Glutamatergic neuron (in vitro differentiated cells): ENCODE measurements around the gene RIPOR3. TPM values are rescaled to one million over a fixed set of nuclear protein-coding genes. Genes with fewer than 3 reads are reported as not detected.
"Not testable (repeated sequence)": the region's sequence is repeated elsewhere in the genome, so short reads cannot be mapped to it uniquely, and the experiment has no call there.

ENCODE experiments used
- DNase-seq: peaks from one replicate; pipeline ENCODE4 v3.0.0; 2022
- H3K27ac Mint-ChIP-seq: one replicate; pipeline ENCODE4 v1.8.0; 2020; ENCODE audit warnings: mild to moderate bottlenecking, mixed read lengths, inconsistent platforms; ENCODE audit not compliant: unreplicated experiment
- H3K27me3 Mint-ChIP-seq: one replicate; pipeline ENCODE4 v1.8.0; 2020; ENCODE audit warnings: mild to moderate bottlenecking, moderate library complexity, mixed read lengths, inconsistent platforms; ENCODE audit not compliant: unreplicated experiment
- H3K36me3 Mint-ChIP-seq: one replicate; pipeline ENCODE4 v1.8.0; 2020; ENCODE audit warnings: mild to moderate bottlenecking, mixed read lengths, inconsistent platforms; ENCODE audit not compliant: unreplicated experiment
- H3K4me1 Mint-ChIP-seq: one replicate; pipeline ENCODE4 v1.8.0; 2020; ENCODE audit warnings: mild to moderate bottlenecking, low read depth, mixed read lengths, inconsistent platforms; ENCODE audit not compliant: unreplicated experiment
- H3K4me3 Mint-ChIP-seq: one replicate; pipeline ENCODE4 v1.8.0; 2020; ENCODE audit warnings: mild to moderate bottlenecking, mixed read lengths, inconsistent platforms; ENCODE audit not compliant: unreplicated experiment
- H3K9me3 Mint-ChIP-seq: one replicate; pipeline ENCODE4 v1.8.0; 2020; ENCODE audit warnings: mild to moderate bottlenecking, moderate library complexity, mixed read lengths, inconsistent platforms; ENCODE audit not compliant: unreplicated experiment
- total RNA-seq: library from RNA; stranded (reverse); fragmentation: NEBNext Ultra II Directional; extraction: Animal tissue kit (Norgen Biotek cat#: 25700); gene quantifications from one replicate; pipeline ENCODE4 v1.2.1, GENCODE V29; 2021; ENCODE audit not compliant: unreplicated experiment
- TF ChIP-seq, protein P1 (sequence below): fragments of 200-600 bp; sonication (generic); IDR thresholded peaks from one replicate; pipeline ENCODE4 v1.5.0; 2021; ENCODE audit not compliant: partially characterized antibody, unreplicated experiment

The RIPOR3 gene
- total RNA-seq, 1 donor from 2014 or later, result not detected

DNA sequence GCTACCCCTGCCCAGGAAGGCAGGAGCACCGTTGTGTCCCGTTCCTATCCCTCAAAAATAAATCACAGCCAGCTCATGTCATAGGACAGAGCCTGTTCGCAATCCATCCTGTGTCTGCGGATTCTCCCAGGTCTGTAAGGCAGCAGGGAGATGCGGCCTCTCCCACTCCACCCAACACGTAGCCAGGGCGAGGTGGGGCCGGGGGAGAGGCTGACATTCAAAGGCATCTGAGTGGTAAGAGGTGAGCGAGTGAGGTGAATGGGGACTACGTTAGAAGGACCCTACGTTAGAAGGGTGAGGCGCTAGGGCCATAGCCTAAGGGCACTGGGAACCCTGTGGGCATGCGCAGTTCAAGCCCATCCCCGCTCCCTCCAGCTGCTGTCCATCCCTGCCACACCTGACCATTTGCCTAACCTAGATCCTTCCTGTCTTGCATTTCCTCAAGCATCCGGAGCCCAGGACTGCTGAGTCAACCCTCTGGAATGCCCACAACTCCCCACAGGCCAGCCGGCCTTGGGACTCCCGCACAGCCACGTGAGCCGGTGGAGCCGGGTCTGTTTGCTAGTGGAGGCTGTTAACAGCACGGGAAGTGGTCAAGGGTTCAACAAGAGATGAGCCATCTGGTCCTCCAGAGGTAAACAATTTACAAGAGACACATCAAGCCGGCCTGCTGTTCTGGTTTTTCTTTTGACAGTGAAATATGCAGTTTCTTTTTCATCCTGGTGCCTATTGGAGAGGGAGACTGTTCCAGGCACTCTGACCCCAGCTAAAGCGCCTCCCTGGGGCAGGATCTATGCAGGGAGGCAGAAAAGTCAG is 45.9 kb downstream of the RIPOR3 start:
- H3K4me1 Mint-ChIP-seq, result peaks cover 5% of the 10 kb centered on the region
- H3K4me3 Mint-ChIP-seq, result peak overlapping the region; percentile 25
- DNase-seq, result peak; percentile 69
- TF ChIP-seq, protein P1, sequence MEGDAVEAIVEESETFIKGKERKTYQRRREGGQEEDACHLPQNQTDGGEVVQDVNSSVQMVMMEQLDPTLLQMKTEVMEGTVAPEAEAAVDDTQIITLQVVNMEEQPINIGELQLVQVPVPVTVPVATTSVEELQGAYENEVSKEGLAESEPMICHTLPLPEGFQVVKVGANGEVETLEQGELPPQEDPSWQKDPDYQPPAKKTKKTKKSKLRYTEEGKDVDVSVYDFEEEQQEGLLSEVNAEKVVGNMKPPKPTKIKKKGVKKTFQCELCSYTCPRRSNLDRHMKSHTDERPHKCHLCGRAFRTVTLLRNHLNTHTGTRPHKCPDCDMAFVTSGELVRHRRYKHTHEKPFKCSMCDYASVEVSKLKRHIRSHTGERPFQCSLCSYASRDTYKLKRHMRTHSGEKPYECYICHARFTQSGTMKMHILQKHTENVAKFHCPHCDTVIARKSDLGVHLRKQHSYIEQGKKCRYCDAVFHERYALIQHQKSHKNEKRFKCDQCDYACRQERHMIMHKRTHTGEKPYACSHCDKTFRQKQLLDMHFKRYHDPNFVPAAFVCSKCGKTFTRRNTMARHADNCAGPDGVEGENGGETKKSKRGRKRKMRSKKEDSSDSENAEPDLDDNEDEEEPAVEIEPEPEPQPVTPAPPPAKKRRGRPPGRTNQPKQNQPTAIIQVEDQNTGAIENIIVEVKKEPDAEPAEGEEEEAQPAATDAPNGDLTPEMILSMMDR, result no peak
- H3K9me3 Mint-ChIP-seq, result peaks cover 4% of the 10 kb centered on the region
- H3K27me3 Mint-ChIP-seq, result peaks cover 4% of the 10 kb centered on the region
- H3K36me3 Mint-ChIP-seq, result peaks cover 4% of the 10 kb centered on the region
- peak overlapping the region; percentile 28 for H3K27ac Mint-ChIP-seq

DNA sequence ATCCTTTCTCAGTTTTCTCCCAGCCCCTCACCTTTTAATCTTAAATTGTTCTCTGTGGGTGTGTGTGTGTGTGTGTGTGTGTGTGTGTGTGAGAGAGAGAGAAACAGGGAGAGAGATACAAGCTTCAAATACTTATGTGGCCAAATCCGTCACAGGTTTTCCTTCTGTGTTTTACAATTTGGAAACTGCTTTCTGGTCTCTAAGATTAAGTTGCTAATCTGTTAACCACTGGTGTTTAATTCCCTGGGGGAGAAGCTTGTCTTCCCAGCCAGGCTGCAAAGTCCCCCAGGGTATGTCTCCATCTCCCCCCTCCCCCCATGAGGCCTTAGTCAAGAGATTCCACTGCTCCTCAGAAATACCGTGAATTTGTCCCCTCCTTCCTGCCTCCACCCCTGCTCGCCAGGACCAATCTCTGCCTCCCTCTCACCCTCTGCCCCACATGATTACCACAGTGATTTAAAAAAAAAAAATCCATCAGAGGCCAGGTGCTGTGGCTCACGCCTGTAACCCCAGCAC is 49.0 kb downstream of the RIPOR3 start:
- DNase-seq, result no peak
- TF ChIP-seq, protein P1, result no peak
- Mint-ChIP-seq H3K27ac (no peak overlapping the region), H3K4me1 (peaks cover 5% of the 10 kb centered on the region), H3K9me3 (peaks cover 3% of the 10 kb centered on the region), H3K27me3 (peaks cover 5% of the 10 kb centered on the region), H3K36me3 (no peaks in the 10 kb centered on the region), H3K4me3 (no peak overlapping the region)

DNA sequence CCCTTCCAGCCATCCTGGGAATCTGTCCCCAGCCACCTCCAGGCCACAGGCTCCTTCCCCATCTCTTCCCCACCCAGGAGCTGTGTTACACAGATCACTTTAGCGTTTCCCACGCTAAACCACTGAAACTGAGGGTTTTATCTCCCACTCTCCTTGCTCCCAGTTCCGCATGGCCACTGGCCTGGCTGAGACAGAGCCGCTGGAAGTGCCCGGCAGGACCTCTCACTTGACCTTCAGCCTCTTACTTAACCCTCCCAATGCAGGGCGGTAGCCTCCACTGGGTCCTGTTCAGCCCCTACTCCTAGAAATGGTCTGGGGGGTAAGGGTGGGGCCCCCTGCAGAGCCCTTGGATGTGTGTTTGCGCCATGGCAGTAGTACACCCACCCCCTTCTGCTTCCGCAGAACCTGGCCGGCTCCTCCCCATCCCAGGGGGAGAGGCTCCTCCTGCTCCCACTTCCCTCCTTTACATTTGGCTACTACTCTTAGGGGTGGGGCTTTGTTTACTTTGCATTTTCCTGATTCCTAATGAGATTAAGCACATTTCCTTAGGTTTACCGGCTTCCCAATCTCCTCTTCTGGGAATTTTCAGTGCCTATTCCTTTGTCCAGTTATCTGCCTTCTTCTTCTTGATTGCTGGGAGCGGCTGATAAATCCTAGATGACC is 49.6 kb downstream of the RIPOR3 start:
- not testable (repeated sequence) for H3K27ac Mint-ChIP-seq, H3K36me3 Mint-ChIP-seq, H3K4me1 Mint-ChIP-seq, H3K27me3 Mint-ChIP-seq, DNase-seq, H3K9me3 Mint-ChIP-seq, H3K4me3 Mint-ChIP-seq

DNA sequence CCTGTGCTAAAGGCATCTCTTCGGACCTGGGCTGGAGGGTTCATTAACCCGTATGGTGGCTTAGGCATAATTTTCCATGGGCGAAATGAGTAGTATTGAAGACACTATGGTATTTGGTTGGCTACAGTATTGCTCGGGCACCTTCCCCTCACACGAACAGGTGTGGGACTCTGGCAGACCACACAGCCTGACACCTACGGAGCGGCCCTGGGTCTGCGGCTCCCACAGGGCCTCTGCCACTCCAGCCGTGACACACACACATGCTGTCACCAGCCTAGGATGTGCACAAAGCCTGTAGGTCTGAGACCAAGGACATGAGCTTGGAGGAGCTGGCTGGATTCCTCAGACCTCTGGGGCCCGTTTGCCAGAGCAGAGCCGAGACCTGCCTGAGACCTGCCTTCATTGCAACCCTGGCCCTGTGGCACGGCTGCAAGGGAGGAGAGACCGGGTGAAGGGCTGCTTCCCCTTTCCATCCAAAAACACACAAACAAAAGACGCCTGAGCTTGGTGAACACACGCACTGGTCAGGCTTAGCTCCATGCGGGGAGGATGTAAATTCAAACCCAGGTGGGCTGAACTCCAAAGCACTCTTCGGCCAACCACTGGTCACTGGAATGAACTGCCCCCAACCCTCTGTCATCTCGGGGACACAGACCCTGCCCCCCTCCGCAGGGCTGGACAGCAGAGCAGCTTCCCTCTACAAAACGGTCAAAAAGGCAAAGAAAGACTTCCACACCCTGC is 51.2 kb downstream of the RIPOR3 start:
- not testable (repeated sequence) for H3K27ac Mint-ChIP-seq, H3K36me3 Mint-ChIP-seq, H3K9me3 Mint-ChIP-seq, H3K27me3 Mint-ChIP-seq, DNase-seq, H3K4me3 Mint-ChIP-seq
- peaks cover 12% of the 10 kb centered on the region for H3K4me1 Mint-ChIP-seq

DNA sequence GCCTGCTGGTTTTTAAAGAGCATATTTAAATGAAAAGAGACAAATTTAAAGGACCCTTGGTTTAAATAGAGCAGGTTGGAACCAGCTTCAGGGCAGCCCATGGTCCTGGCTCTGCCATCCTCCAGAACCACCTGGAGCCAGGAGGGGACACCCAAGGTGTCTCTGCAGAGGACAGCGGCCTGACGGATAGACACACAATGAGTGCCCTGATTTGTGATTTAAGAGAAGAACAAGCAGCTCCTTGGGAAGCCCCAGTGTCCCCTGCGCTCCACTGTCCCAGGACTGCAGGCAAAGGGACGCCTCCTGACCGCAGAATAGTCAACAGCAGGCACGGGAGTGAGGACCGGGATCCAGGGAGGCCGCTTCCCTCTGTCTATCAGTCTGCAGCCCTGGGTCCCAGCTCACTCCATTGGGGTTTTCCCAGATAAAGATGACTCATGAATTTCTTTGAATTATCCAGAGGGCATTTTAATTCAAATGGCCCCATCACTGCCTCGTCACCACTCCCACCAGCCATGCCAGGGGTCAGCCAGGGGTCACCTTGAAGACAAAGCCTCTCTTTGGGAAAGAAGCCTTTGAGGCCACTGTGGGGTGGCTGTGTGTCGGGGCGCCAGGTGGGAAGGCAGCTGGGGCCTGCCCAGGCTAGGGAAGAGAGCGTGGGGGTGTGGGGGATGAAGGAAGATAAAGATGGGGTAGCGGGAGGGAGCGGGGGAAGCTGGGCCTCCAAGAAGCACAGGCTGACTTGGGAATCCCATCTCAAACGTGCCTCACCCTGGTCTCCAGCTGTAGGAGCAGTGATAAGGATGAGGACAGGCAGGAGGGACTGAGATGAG is 53.1 kb downstream of the RIPOR3 start:
- peaks cover 11% of the 10 kb centered on the region for H3K27me3 Mint-ChIP-seq
- H3K9me3 Mint-ChIP-seq, result peaks cover 11% of the 10 kb centered on the region
- H3K4me1 Mint-ChIP-seq, result peaks cover 12% of the 10 kb centered on the region
- H3K4me3 Mint-ChIP-seq, H3K27ac Mint-ChIP-seq, DNase-seq, H3K36me3 Mint-ChIP-seq: not testable (repeated sequence)
